SIG-M5 (cell line): ENCODE data around the gene PLXNB2.

Experiments used
- DNase-seq: peaks from one replicate; lab custom pipeline; 2025; lab: John Stamatoyannopoulos, UW

The PLXNB2 gene

DNA sequence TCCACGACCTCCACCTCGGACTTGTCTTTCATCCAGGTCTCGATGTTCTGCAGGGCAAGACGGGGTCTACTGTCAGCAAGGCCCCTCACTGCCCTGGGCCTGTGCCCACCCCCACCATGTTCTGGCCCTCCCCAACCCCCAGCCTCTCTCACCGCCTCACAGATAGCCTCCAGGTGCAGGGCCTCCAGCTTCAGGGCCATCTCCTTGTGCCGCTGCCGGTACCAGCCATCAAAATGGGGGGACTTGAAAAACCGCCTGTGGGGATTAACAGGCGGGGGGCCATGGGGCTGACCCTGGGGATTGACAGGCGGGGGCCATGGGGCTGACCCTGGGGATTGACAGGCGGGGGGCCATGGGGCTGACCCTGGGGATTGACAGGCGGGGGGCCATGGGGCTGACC is 4.9 kb upstream of the PLXNB2 start:
- DNase-seq, result no peak

DNA sequence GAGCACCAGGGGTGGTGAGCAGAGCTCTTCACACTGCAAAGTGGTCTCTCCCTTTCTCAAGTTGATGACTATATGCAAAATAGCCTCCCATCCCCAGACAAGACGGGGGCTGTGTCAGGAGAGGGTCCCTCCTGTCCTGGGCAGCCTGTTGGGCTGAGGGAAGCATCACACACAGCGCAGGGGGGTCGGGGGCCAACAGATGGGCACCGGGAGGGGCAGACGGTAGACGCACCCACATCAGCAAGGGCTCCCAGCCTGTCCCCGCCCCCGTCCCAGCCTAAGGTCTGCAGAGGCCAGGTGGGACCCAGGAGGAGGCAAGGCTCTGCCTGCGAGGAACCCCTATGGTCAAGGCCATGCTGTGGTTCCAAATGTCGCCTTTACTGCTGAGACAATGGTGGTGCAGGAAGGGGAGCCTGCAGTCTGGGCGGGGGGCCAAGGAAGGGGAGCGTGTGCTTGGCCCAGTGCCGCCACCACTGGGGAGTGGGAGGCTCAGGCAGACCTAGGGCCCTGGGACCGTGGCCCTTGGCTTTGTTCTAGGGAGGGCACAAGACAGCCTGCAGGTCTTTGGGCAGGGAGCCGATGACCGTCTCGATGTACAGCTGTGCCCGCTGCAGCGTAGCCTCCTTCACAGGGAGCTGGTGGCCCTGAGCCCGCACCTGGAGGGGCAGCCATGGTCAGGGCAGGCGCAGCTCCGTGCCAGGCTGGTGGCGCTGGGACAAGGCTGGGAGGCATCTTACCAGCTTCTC is 4.3 kb upstream of the PLXNB2 start:
- DNase-seq, result no peak

DNA sequence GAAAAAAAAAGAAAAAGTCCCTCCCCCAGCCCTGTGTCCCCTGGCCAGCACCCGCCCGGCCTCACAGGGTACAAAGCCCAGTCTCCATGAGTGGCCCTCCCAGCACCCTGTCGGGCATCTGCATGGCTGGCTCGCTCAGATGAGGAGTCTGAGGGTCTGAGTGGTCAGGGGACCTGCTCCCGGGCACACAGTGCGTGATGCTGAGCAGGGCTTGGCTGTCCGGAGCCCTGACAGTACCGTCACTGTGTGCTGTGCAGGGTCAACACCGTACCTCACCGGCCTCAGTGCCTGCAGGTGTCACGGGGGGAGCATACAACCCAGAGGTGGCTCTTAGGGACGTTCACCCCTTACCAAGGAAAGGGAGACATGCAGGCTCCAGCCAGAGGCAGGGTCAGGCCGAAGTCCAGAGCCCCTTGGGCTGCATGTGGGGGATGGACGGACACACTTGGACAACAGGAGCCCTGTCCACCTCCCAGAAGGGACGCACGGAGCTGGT is 3.6 kb upstream of the PLXNB2 start:
- no peak for DNase-seq

DNA sequence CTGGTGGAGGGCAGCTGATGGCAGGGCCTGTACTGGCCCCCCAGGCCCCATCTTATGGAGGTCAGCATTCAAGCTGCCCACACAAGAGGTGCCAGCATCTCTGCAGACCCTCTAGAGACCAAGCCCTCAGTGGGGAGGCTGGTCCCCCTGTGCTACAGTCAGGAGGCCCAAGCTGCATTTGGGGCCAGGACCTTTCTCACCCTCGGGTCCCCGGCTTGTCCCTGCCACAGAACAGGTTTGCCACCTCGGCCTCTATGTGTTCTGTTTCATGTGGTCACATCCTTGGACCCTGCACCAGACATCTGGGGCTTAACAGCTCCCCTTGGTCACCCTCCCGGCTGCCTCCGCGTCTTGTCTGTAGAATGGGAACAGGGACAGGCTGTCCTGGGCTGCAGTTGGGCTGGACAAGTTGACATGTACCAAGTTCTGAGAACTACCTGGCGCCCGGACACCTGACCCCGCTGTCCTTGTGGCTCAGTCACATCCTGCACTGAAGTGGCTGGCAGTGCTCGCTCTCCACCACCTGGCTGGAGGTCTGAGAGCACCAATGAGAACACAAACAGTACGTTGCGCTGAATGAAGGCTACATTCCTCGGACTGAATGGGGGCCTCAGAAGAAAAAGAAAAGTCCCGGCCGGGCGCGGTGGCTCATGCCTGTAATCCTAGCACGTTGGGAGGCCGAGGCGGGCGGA is 2.7 kb upstream of the PLXNB2 start:
- no peak for DNase-seq

DNA sequence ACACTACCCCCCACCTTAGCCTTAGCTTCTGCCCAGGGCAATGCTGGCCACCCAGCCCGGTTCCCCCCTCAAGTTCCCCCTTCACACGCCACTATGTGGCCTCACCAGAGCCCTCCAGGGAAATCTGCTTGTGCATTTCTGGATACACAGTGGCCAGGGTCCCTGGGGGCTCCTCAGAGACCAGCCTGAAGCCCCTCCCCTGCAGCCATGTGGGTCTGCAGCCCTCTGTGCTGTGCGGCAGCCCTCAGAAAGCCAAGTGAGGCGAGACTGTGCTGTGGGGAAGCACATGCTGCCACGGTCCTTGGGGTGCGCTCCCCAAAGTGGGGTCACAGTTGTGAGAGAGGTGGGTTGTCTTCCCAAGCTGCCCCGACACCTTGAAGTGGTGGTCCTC is 2.1 kb upstream of the PLXNB2 start:
- no peak for DNase-seq

DNA sequence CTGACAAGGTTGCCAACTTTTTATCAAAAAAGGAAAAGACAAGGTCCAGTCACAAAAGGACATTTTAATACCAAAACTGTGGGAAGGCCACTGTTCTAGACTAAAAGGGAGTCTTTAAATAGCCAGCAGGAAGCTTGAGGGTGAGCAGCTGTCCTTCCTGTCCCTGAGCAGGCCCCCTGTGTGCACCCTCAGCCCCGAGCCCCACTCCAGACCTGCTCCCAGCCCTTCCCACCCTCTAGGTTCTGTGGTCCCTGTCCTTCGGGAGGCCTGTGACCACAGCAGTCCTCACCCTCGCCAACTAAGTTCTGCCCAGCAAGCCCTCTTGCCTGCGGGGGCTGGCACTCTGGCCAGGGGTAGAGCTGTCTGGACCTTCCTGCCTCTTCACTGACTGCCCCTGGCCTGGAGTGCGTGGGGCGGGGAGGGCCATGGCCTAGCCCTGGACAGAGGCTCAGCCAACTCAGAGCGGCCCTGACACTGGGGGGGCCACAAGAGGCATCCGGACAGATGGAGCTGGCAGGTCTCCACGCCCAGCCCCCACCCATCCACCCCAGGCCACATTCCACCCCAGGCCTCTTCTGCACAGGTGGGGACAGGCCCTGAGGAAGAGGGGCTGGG is 1.6 kb upstream of the PLXNB2 start:
- DNase-seq, result no peak

DNA sequence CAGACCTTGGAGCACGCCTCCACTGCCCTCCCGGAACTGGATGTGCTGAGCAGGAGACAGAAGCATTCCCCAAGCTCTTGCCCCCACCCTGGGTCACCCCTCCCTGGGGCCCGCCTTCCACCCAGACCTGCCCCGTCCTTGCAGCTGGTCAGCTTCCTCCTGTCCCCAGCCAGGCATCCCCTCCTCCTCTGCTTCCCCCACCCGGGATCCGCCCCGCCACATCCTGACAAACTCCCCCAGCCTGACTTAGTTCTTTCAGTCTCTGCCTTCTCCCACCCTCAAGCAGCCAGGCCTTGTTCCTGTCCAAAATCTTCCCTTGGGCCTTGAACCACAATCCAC is 1.1 kb upstream of the PLXNB2 start:
- no peak for DNase-seq

DNA sequence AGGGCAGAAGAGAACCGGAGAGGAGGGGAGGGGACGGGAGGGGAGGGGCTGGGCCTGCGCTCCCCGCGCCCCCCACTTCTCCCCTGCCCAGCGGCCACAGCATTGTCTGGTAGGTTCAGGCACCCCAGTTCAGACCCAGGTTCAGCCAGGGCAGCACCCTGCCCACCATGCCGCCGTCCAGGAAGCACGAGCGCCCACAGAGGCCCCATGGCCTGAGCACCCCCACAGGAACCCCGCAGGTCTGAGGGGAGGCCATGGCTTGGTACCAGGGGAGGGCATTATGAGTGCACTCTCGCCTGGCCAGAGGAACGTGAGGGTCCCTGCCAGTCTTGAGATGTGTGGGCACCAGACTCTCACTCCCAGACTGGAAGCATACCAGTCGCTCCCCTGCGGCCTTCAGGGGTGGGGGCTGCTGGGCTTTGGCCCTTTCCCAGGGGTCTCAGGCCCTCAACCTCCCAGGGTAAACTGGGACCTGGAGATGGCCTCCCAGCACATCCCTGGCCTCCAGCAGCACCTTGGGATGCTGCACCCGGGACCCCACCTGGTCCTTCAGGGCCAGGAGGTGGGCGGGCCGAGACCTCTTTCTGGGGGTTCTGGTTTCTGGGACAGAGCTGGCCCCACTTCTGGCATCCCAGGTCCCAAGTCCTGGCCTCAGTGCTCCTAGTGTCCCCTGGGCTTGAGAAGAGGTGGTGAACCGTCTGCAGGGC is 597 bp upstream of the PLXNB2 start:
- DNase-seq, result no peak

DNA sequence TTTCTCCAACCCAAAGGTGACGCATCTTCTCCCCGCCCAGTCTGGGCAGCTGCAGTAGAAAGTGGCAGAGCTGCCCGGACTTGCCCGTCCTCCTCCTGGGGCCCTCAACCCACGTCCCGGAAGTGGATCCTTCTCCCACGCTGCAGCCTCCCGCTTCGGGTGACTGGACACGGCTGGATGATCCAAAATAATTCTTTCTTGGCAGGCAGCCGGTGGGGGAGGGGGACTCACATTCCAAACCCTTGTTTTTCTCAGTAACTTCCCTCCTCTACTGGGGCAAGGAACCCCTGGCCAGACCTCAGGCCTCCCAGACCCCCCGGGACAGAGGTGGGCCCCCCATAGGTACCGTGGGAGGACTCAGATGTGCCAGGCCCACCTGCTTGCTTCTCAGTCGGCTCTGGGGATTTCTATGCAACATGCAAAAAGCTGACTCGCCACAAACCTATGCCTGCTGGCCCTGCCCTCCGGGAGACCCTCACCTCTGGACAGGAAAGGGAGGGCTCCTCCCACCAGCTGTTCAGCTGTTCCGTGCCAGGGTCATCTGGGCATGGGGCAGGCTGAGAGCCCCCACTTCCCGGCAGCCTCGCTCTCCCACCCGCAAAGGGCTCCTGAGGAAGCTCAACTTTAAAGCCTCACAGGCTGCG is 1.4 kb downstream of the PLXNB2 start:
- DNase-seq, result no peak

DNA sequence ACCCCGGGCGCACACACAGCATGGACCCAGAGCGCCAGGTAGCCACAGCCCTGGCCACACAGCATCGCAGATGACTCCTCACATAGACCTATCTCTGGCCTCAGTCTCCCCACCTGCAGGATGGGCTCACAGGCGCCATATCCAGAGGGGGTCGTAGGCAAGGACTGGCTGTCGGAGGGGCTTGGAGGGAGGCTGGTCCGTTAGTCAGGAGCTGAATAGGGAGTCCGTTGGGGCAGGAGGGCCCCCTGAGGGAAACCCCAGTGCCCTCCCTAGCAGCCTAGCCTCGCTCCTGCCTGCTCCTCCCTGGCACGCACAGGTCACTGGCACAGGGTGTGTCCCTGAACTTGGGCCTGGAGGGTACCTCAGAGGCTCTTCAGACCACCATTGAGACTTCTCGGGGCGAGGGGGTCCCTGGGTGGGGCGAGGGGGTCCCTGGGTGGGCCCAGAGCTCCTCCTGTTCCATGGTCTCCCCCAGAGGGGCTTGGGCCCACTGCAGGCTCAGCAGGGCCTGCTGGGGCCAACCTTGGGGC is 2.0 kb downstream of the PLXNB2 start:
- DNase-seq, result no peak

DNA sequence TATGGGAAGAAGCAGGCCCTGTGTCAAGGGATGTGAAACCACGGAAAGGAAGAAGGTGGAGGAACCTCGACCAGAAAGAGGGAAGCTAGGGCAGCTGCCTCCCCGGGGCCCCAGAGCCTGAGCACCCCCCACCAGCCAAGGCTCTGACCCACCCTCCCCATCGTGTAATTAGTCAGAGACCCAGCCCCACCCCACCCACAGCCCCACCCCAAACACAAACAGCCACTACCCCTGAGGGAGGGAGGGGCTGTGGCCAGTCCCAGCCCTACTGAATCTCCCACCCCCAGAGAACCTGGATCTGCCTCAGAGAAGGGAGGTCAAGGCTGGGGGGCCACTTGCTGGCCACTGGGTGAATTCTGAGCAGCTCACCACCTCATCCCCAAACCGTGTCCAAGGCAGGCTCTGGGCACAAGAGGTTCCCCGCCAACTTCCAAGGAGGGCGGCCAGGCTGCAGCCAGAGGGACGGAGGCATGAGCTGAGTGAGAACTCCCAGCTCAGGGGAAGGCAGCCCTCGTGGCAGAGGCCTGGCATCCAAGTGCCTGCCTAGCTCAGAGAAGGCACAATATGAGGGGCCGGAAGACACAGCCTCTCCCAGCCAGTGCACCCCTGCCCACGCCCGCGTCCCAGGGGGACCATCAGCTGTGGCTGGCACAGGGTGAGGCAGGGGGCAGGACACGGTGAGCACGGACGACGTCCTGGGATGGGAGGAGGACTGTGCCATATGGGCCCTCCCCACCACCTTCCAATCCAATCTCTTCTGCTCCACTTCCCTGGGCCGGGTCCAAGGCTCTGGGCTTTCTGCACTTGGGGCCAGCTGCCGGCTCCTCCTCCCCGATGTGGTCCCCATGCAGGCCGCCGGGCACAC is 2.7 kb downstream of the PLXNB2 start:
- DNase-seq, result peak; percentile 26

DNA sequence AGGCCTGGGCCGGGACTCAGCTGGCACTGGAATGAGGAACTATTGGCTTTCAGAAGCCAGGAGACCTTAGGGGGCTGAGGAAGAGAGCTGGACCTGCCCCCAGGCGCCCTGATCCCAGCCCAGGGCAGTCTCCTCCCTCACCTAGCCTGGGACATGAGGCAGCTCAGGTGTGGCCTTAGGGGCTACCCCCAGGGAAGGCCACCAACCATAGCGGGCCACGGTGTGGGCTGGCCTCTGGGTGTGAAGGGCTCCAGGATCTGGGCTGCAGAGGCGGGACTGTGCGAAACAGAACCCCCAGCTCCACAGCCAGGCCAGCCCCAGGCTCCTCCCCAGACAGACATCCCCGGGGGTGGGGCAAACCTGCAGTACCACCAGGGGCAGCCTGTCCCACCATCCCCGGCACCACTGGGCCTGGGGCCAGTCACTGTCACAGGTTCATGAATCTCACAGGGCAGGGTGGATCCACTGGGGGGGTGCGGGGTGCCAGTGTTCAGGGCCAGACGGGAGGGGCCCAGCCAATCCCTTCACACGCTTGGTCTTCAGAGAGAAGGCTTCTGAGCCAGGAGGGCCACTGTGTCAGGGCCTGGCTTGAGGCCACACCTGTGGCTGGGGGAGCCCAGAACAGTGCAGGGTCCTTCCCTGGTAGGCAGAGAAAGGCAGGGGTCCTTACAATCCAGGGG is 3.5 kb downstream of the PLXNB2 start:
- no peak for DNase-seq

DNA sequence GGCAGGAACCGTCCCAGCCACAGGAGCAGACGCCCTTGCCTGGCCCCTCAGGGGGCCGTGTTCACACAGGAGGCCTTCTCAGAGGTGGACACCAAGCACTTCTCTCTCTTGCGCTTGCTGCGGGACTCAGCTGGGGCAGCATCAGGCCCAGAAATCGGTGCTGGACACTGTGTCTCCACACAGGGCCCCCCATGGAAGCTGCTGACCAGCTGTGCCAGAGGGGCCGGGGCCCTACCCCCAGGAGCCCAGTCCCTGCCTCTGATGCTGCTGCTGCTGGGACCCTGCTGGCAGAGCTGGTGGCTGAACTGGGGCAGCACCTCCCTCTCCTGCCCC is 4.0 kb downstream of the PLXNB2 start:
- no peak for DNase-seq

DNA sequence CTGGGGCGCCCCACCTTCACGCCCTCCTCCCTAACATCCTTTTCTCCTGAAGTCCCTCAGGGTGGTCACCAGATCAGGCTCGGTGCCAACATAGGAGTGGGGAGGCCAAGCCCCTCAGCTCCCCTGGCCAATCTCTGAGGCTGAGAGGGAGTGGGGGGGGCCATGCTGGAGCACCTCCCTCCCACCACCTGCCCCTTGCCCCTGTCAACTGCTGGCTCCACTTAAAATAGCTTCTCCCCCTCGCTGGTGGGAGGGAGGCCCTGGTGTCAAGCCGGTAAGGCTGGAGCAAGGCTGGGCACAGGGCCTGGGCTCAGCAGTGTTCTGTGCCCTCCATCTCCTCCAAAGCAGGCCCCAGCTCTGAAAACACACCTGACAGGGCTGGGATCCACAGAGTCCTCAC is 4.9 kb downstream of the PLXNB2 start:
- DNase-seq, result no peak

DNA sequence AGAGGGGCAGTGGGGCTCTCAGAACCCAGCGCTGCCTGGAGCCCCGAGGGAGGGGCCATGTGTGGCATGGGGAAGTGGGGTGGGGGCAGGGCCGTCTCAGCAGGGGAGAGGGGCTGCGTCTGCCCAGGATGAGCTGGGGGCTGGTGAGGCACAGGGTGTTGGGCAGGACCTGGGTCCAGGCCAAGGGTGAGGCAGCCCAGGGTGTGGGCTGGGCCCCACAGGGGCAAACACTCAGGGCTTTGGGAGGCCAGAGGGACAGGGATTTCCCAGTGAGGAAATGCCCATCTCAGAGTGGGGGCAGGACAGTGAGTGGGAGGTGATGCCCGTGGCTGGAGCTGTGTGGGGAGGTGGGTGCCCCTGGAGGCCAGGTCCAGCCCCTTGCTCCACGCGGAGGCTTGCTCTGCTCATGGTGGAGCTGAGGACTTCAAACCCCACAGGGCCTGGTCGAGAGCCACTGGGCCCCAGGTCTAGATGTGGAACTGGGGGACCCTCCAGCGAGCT is 5.4 kb downstream of the PLXNB2 start:
- no peak for DNase-seq

DNA sequence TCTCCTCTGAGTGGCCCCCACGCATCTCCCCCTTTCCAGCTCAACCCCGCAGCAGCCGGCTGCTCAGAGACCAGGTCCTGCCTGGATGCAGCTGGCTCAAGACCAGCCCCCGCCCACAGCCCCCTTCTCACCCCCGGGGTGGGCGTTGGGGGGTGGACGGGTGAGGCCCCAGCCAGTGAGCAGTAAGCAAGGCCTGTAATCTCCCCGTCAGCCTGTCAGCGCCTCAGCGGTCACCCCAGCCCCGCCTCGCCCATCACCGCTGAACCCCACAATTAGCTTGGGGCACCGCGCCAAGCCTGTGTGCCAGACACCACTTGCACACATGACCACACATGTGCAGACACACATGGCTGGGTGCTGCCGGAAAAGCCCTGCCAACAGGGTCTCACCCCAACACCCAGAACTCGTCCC is 5.9 kb downstream of the PLXNB2 start:
- no peak for DNase-seq

DNA sequence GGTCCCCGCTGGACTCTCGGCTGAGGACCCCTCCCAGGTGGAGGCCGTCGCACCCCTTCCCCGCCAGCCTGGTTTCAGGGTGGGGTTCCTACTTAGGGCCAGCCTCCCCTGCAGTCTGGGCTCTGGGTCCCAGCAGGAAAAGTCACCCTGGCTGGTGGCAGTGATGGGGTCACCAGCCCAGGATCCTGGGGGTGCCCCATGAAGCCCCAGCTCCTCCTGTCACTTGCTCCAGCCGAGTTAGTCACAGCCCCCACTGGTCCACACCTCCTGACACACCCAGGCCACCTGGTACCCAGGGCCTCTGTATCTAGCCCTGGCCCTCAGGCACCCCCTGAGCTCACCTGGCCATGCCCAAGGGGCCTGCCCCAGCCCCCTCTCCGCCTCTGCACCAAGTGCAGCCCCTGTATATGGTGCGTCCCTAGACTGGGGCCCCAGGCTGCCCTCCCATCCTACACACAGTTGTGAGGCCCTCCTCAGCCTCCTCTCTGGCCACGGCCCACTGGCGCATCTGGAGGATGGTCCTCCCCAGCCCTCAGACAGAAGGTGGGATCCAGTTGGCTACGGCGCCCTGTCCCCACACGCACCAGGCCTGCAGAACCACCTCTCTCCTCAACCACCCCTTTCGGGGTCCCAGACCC is 6.7 kb downstream of the PLXNB2 start:
- DNase-seq, result no peak

DNA sequence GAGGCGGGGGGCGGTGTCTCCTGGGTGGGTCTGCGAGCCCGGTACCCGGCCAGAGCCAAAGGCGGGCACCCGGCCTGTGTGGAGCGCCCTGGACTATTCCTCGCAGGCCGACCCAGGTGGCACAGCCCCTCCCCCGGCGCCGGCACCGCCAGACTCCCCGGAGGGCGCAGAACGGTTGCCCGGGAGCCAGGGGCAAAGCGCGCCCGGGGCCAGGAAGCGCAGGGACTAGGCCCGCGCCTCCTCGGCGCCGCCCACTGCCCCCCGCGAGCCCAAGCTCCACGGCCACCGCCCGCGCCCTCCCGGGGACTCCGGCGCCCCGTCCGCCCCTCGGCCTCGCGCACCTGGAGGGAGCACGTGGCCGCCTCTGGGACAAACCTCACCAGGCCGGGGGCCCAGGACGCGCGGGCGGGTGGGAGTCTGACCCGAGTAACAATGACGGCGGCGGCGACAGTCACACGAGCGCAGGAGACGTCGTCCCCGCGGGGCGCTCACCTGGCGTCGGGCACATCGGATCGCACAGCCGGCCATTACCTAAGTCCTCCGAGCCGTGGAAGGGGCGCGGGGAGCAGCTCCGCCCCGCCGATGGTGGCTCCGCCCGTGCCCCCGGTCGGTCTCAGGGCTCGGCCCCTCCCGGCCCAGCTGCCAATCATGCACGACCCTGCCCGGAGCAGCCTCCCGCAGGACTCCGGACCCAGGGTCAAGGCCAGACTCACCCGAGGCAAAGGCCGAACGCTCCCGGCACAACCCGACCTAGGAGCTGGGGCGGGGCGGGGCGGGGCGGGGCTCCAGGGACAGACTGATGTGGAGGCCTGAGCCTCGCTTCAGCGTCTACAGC is 7.4 kb downstream of the PLXNB2 start:
- no peak for DNase-seq
